ENCODE results near the gene CYBA. TPM values are rescaled to one million over a fixed set of nuclear protein-coding genes. Genes with fewer than 3 reads are reported as not detected.

CYBA gene
- total and polyA plus RNA-seq, 2 of the 4 experiments (the other 2 are of a cell fraction): 65.6 to 169 TPM

- CTCF ChIA-PET: no interaction called here
Observed at GRCh38 chr16:88695218-88695617, 44.4 kb upstream of the CYBA start.

More at GRCh38 chr16:88695218-88695617, 44.4 kb upstream of the CYBA start:
- BruUV-seq (replicated peaks): no TSS peak
- H3K9ac ChIP-seq (ENCODE audit: low read depth, low read length): no peak overlapping the region
- no peak overlapping the region for H2AFZ ChIP-seq (replicated peaks; ENCODE audit: low read length, poor library complexity)
- H3K4me1 ChIP-seq (ENCODE audit: control insufficient read depth, insufficient read depth, low read length): no peaks in the 10 kb centered on the region
- no peak overlapping the region for H3K27ac ChIP-seq (ENCODE audit: insufficient read depth, low read length)
- H3K27me3 ChIP-seq (ENCODE audit: control insufficient read depth, insufficient read depth, low read length): peaks cover 9% of the 10 kb centered on the region; the same call in 1 of the 2 replicates
- H3K9me3 ChIP-seq (ENCODE audit: control insufficient read depth, insufficient read depth, low read length): no peaks in the 10 kb centered on the region
- in situ Hi-C loops (cut with MboI; ENCODE audit: low sequenced_read_pairs) (no loop called here), dilution Hi-C loops (cut with HindIII; ENCODE audit: low sequenced_read_pairs, unreplicated experiment) (no loop called here), intact Hi-C loops (cut with micrococcal nuclease) (no loop called here)
- no peak overlapping the region for H2BK120ac ChIP-seq (ENCODE audit: low read depth, low read length)
- H3K36me3 ChIP-seq (ENCODE audit: control insufficient read depth, insufficient read depth, low read length): peaks cover 32% of the 10 kb centered on the region
- H3K79me1 ChIP-seq (ENCODE audit: low read depth in 1 of 2, low read length in 2 of 2): peaks cover 0 to 8% of the 10 kb centered on the region in 2 experiments; a peak in 2 of 4 replicates
- H3K4me2 ChIP-seq (ENCODE audit: low read depth, low read length): no peak overlapping the region
- H3K18ac ChIP-seq (ENCODE audit: low read depth, low read length): no peak overlapping the region
- H2AK5ac ChIP-seq (ENCODE audit: low read depth, low read length): no peak overlapping the region
- H2BK20ac ChIP-seq (ENCODE audit: low read depth, low read length): no peak overlapping the region
- WGBS, 2 experiments (ENCODE audit: extremely low coverage in 2 of 2, insufficient read length in 1 of 2): 79% methylated on average over 8 of the region's 15 CpGs; no CpG with 5 or more reads in 1 of the 2 experiments
- POLR2A ChIA-PET (ENCODE audit: unreplicated experiment): no interaction called here
- DNase-seq (no peak), ATAC-seq (ENCODE audit: low read depth) (no peak)
- H4K5ac ChIP-seq (ENCODE audit: low read depth, low read length): no peak overlapping the region
- H3K4ac ChIP-seq (ENCODE audit: low read depth, low read length): no peak overlapping the region
- no peak overlapping the region for H3K14ac ChIP-seq (replicated peaks; ENCODE audit: low read depth, low read length)
- H3K4me3 ChIP-seq (ENCODE audit: insufficient read depth, low read depth, low read length): no peak overlapping the region
- H3K9me1 ChIP-seq (ENCODE audit: insufficient read depth, low read length): no peaks in the 10 kb centered on the region; the same call in 1 of the 2 replicates
- H3K23ac ChIP-seq (ENCODE audit: low read depth, low read length): no peak overlapping the region
- H4K91ac ChIP-seq (ENCODE audit: insufficient read depth, low read depth, low read length): no peak overlapping the region
- H2BK5ac ChIP-seq (ENCODE audit: low read depth, low read length, poor library complexity, severe bottlenecking): no peak overlapping the region
- no peak overlapping the region for H3K56ac ChIP-seq (ENCODE audit: extremely low read depth, insufficient read depth, low read length)
- no peaks in the 10 kb centered on the region; the same call in 1 of the 2 replicates for H4K20me1 ChIP-seq (ENCODE audit: insufficient read depth, low read length)
- H2BK15ac ChIP-seq (ENCODE audit: low read depth, low read length): no peak overlapping the region
- no peak overlapping the region for H4K8ac ChIP-seq (ENCODE audit: low read depth in 2 of 2, low read length in 2 of 2)
- peak overlapping the region; percentile 42 for H2AK9ac ChIP-seq (replicated peaks; ENCODE audit: low read depth, low read length, poor library complexity)
- TF ChIP-seq MAFK (IDR thresholded peaks at IDR 0.05; ENCODE audit: low read depth, low read length) (no peak), MAZ (IDR thresholded peaks at IDR 0.05; ENCODE audit: borderline replicate concordance, low read depth, low read length) (no peak), RFX5 (IDR thresholded peaks at IDR 0.05; ENCODE audit: low read depth, low read length) (no peak), POLR2A (IDR thresholded peaks at IDR 0.05; ENCODE audit: low read depth, low read length) (no peak), NFE2L2 (IDR thresholded peaks at IDR 0.05; ENCODE audit: low read depth, low read length) (no peak), MXI1 (IDR thresholded peaks at IDR 0.05; ENCODE audit: borderline replicate concordance, low read depth, low read length) (no peak), BHLHE40 (IDR thresholded peaks at IDR 0.05; ENCODE audit: low read depth, low read length) (no peak), ELK1 (IDR thresholded peaks at IDR 0.05; ENCODE audit: borderline replicate concordance, low read depth, low read length) (no peak), USF2 (IDR thresholded peaks at IDR 0.05; ENCODE audit: low read depth, low read length) (no peak), CHD1 (IDR thresholded peaks at IDR 0.05; ENCODE audit: low read depth, low read length) (no peak), CEBPB (IDR thresholded peaks at IDR 0.05; ENCODE audit: low read depth, low read length) (no peak), FOS (IDR thresholded peaks at IDR 0.05; ENCODE audit: low read depth, low read length) (no peak), RAD21 (IDR thresholded peaks at IDR 0.05; ENCODE audit: low read length) (no peak), SMC3 (IDR thresholded peaks at IDR 0.05; ENCODE audit: low read depth, low read length) (no peak), CTCF (conservative IDR thresholded peaks at IDR 0.05; ENCODE audit: low read depth, low read length) (no peak), RCOR1 (IDR thresholded peaks at IDR 0.05; ENCODE audit: insufficient replicate concordance, low read length) (no peak)

Measured in IMR-90 (cell line).